GM12875 (cell line): ENCODE measurements around the gene OGFOD2.

ENCODE experiments used
- H3K4me3 ChIP-seq: one replicate; pipeline ENCODE4 v1.5.1; 2011; ENCODE audit warnings: low read depth, low read length, control low read depth
- CTCF ChIP-seq: IDR thresholded peaks from 2 replicates; pipeline ENCODE4 v1.5.1; 2011; ENCODE audit warnings: low read depth, mild to moderate bottlenecking, control low read depth, inconsistent platforms, low read length, moderate library complexity, borderline replicate concordance; ENCODE audit not compliant: insufficient read depth

Gene OGFOD2

GRCh38 chr12:123029550-123029949 is 54.5 kb downstream of the OGFOD2 start:
- H3K4me3 ChIP-seq = no peak overlapping the region
- TF ChIP-seq CTCF = no peak
